HG03521 (cell line): ENCODE data around the gene LPGAT1.
"Not testable (repeated sequence)": the region's sequence is repeated elsewhere in the genome, so short reads cannot be mapped to it uniquely, and the experiment has no call there.

ENCODE experiments used
- ATAC-seq: cut with Tn5 transposase; IDR thresholded peaks from one replicate; pipeline ENCODE4 v1.9.1; 2021; ENCODE audit warnings: mild to moderate bottlenecking, moderate library complexity; ENCODE audit not compliant: unreplicated experiment

Gene LPGAT1

DNA sequence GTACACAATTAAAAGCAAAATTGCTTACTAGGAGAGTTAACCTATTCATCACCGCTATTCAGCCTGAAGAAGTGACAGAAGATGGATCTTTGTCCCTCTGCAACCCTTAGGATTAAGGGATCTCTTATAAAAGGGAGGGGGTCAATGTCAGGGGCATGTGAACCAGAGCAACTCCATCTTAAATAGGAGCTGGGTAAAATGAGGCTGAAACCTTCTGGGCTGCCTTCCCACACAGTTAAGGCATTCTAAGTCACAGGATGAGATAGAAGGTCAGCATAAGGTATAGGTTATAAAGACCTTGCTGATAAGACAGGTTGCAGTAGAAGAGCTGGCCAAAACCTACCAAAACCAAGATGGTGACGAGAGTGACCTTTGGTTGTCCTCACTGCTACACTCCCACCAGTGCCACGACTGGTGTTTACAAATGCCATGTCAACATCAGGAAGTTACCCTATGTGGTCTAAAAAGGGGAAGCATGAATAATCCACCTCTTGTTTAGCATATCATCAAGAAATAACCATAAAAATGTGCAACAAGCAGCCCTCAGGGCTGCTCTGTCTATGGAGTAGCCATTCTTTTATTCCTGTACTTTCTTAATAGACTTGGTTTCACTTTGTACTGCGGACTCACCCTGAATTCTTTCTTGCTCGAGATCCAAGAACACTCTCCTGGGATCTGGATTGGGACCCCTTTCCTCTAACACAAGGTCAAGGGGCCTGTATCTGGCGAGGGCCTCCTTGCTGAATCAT lies 119.8 kb downstream of the LPGAT1 start:
- no peak for ATAC-seq

DNA sequence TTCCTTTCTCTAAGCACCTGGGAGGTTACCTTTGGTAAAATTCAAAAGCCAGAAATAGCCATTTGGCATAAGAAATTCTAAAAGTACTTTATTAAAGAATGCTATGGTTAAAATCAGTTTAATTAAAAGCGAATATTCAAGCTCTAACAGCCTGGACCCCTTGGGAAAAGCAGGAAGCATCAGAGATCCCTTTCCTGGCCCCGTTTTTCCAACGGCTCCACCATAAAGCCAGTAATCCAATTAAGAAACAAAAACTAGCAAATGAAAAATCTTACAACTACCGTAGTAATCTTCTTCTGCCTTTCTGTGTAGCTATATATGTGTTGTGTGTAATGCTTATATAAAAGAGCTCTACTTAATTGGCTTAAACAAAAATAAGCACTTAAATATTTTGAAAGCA lies 121.6 kb downstream of the LPGAT1 start:
- no peak for ATAC-seq

GRCh38 chr1:211708006-211708405 lies 122.6 kb downstream of the LPGAT1 start:
- ATAC-seq: no peak

- no peak for ATAC-seq
Measured at GRCh38 chr1:211705467-211706091, 125.0 kb downstream of the LPGAT1 start.

GRCh38 chr1:211704543-211704942 lies 126.0 kb downstream of the LPGAT1 start:
- ATAC-seq: no peak

DNA sequence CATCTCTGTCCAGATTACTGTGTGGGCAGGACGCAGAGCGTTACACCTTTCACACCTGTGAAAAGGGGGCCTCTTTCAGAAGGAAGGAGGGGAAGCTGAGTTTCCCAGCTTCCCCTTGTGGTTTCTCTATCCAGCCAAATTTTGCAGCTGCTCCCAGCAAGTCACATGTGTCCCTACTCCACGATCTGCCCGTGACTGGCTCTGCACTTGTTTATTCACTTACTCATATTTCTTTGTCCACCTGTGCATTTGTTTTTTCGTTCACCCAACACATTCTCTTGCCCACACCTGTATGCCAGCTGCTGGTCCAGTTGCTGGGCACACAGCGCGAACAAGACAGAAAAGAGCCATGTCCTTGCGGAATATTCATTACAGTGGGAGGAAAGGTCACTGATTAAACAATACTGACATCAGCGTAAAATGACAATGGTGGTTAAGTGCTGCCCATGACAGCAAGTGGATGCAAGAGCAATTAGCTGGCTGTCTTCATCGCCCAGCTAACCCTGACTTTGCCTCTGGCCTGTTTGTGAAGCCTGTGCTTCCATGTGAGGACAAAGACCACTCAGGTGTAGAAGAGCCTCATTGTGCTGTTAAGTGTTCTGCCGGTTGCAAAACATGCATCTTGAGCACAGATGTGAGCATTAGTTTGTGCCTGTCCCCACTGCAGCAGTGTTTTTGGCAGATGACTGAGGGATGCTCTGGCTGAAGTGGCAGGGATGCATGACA lies 126.6 kb downstream of the LPGAT1 start:
- no peak for ATAC-seq

DNA sequence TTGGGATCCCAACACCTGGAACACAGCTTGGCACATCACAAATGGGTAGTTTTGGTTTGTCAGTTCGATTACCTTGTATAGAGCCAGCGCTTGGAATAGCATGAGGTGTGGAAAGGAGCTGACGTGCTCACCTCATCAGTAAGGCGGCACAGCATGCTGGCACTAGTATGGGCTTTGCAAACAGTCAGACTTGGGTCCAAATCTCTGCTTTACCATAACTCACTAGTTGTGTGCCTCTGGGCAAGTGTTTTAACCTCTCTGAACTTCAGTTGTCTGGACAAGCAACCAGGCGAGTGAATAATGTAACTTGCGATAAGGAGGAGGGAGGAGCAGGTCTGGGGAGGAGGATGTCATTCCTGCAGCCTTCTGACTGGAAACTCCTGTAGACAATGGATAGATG lies 128.8 kb downstream of the LPGAT1 start:
- ATAC-seq: no peak

DNA sequence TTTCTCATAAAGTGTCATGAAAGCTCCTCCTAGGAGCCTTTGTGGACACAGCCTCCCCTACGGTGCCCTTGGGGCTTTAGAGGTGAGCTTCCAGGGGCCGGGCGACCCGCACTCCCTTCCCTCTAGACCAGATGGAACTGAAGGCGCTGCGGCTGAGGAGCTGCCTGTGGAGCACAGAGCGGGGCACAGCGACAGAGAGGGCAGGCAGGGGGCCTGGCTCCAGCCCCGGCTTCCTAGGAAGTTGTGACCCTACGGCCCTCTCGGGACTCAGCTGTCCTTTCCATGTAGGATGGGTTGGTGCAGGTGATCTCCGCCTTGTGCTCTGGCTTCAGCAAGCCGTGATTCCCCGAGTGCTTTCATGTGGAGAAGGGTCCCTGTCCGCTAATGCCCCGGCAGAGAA lies 131.5 kb downstream of the LPGAT1 start:
- ATAC-seq: no peak

GRCh38 chr1:211698161-211699026 lies 132.2 kb downstream of the LPGAT1 start:
- peak; percentile 35 for ATAC-seq

DNA sequence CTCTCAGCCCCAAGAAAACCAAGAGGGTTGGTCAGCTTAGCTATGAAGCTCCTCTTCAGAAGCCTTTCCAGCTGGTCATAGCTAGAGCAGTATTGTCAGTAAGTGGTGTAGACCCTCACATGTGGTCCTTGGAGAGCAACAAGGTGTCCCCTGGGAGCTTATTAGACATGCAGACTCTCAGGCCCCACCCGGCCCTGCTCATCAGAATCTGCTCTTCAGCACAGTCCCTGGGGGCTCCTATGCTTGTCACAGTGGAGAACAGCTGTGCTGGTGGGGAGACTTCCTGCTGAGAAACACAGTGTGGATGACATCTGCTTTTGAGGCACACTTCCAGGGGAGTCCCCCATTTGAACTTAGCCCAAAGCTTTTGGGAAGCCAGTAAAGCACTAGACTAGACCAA lies 133.2 kb downstream of the LPGAT1 start:
- peak; percentile 71 for ATAC-seq

DNA sequence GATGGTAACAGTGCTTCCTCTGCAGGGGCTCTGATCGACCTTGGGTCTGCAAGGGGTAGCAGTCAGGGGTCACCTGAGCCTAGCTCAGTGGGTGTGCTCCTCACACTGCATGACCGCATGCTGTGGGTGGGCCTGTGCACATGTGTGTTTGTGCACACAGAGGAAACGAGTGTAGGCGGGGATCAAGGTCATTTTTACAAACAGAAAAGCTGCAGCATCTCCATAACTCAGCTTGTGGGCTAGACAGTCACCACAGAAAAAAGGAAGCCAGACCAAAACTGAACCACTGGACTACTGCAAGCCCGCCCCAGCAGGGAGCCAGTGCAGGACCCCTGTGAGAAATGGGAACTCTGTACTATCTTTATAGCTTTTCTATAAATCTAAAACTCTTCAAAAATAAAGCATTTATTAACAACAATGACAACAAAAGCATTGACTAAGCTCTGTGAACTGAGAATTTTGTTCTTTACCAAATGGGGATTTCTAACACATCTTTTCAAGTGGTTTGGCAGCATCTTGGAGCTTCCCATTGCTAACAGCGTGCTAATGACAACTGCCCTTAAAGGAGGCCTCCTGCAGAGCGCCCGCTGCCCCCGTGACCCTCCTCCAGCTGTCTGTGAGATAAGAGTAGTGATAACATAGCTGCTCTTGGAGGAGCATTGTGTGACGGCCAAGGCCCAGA lies 135.3 kb downstream of the LPGAT1 start:
- peak; percentile 45 for ATAC-seq

DNA sequence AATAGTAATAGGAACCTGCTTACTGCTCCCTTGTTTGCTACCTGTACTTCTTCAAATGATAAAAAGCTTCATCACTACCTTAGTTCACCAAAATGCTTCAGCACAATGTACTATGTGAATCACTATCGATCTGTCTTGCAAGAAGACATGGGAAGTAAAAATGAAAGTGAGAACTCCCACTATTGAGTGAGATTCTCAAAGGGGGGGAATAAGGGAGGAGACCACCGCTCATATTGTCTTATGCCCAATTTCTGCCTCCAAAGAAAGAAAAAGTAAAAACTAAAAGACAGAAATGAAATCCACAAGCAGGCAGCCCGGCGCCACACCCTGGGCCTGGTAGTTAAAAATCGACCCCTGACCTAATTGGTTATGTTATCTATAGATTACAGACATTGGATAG lies 136.7 kb downstream of the LPGAT1 start:
- ATAC-seq: not testable (repeated sequence)
